ENCODE results near the gene LRRC10. TPM values are rescaled to one million over a fixed set of nuclear protein-coding genes. Genes with fewer than 3 reads are reported as not detected.

Gene LRRC10
- total and polyA plus RNA-seq, 2 experiments from 2014 or later, result 40.8 to 44.0 TPM

DNA sequence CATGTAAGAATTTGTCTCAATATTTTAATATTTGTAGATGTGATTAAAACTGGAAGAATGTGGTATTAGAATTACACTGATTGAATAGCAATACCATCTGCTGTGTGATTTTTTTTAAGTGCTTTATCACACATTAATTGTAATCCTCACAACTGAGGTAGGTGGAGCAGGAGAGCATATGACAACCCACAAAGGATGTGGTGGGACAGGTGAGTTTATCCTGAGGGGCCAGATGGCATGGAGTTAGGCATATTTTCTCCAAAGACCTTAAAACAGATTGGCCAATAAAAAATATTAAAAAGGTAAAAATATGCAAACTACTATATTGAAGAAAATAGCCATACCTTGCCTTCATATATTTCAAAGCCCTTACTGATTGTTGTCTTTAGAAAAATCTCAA lies 7.8 kb downstream of the LRRC10 start:
- Histone ChIP-seq H3K9me3 (ENCODE audit: low read depth) (no peaks in the 10 kb centered on the region), H3K27ac (peak overlapping the region; percentile 37), H3K27me3 (no peaks in the 10 kb centered on the region), H3K4me3 (no peak overlapping the region), H3K4me1 (ENCODE audit: low read depth) (peaks cover 23% of the 10 kb centered on the region), H3K36me3 (peaks cover 45% of the 10 kb centered on the region)
- no peak for TF ChIP-seq CTCF (IDR thresholded peaks at IDR 0.05; ENCODE audit: low read depth, low read length)
- no peak for DNase-seq (ENCODE audit: low read depth in 1 of 2, low spot score in 1 of 2)

- peak overlapping the region; percentile 37 for H3K27ac ChIP-seq
- H3K27me3 ChIP-seq, result no peaks in the 10 kb centered on the region
- no peak for TF ChIP-seq CTCF (IDR thresholded peaks at IDR 0.05; ENCODE audit: low read depth, low read length)
- DNase-seq (ENCODE audit: low read depth in 1 of 2, low spot score in 1 of 2), result no peak
- no peak overlapping the region for H3K4me3 ChIP-seq
- no peaks in the 10 kb centered on the region for H3K9me3 ChIP-seq (ENCODE audit: low read depth)
- peaks cover 54% of the 10 kb centered on the region for H3K36me3 ChIP-seq
- H3K4me1 ChIP-seq (ENCODE audit: low read depth), result peaks cover 19% of the 10 kb centered on the region
These were observed 8.6 kb downstream of the LRRC10 start for GRCh38 chr12:69601962-69602685.

DNA sequence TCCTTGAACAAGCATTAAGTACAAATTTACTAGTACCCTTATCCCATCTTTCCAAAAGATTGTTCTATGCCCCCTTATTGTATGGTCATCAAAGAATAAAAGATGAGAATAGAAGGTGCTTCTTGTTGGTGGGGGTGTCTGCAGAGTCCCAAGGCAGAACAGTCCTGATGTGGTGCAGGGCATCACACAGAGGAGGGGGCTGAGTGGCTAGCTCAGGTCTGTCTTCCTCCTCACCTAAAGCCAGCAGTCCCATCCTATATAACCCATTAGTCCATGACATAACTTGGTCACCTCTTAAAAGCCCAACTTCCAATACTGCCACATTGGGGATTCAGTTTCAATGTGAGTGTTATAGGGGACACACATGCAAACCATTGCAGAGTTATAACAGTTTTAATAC lies 9.9 kb downstream of the LRRC10 start:
- no peak for TF ChIP-seq CTCF (IDR thresholded peaks at IDR 0.05; ENCODE audit: low read depth, low read length)
- Histone ChIP-seq H3K27ac (peak overlapping the region; percentile 66), H3K9me3 (ENCODE audit: low read depth) (no peaks in the 10 kb centered on the region), H3K36me3 (peaks cover 66% of the 10 kb centered on the region), H3K27me3 (no peaks in the 10 kb centered on the region), H3K4me3 (no peak overlapping the region), H3K4me1 (ENCODE audit: low read depth) (peaks cover 11% of the 10 kb centered on the region)
- DNase-seq (ENCODE audit: low read depth in 1 of 2, low spot score in 1 of 2), result no peak

- H3K9me3 ChIP-seq (ENCODE audit: low read depth), result no peaks in the 10 kb centered on the region
- H3K4me1 ChIP-seq (ENCODE audit: low read depth), result no peaks in the 10 kb centered on the region
- no peak overlapping the region for H3K4me3 ChIP-seq
- no peaks in the 10 kb centered on the region for H3K27me3 ChIP-seq
- peak overlapping the region; percentile 48 for H3K27ac ChIP-seq
- DNase-seq (ENCODE audit: low read depth in 1 of 2, low spot score in 1 of 2), result no peak
- no peak for TF ChIP-seq CTCF (IDR thresholded peaks at IDR 0.05; ENCODE audit: low read depth, low read length)
- peaks cover 83% of the 10 kb centered on the region for H3K36me3 ChIP-seq
These were observed 12.4 kb downstream of the LRRC10 start for GRCh38 chr12:69598174-69598753.

GRCh38 chr12:69595689-69596088 lies 15.0 kb downstream of the LRRC10 start:
- no peaks in the 10 kb centered on the region for H3K27me3 ChIP-seq
- peaks cover 92% of the 10 kb centered on the region for H3K36me3 ChIP-seq
- H3K4me1 ChIP-seq (ENCODE audit: low read depth), result no peaks in the 10 kb centered on the region
- H3K4me3 ChIP-seq, result no peak overlapping the region
- no peaks in the 10 kb centered on the region for H3K9me3 ChIP-seq (ENCODE audit: low read depth)
- TF ChIP-seq CTCF (IDR thresholded peaks at IDR 0.05; ENCODE audit: low read depth, low read length), result no peak
- H3K27ac ChIP-seq, result peak overlapping the region; percentile 16
- no peak for DNase-seq (ENCODE audit: low read depth in 1 of 2, low spot score in 1 of 2)
